H1 (cell line): ENCODE data around the gene NF1. TPM values are rescaled to one million over a fixed set of nuclear protein-coding genes. Genes with fewer than 3 reads are reported as not detected.

Experiments
- CTCF ChIA-PET: fragments of 300-600 bp; sonication (Branson Sonifier 250); formaldehyde crosslinking; loops from one replicate; lab custom pipeline; 2021; ENCODE audit not compliant: partially characterized antibody; lab: Charles Lee
- POLR2A ChIA-PET: fragments of 300-600 bp; sonication (Branson Sonifier 250); formaldehyde crosslinking; loops from one replicate; lab custom pipeline; 2021; ENCODE audit warnings: inconsistent platforms; ENCODE audit not compliant: partially characterized antibody; lab: Charles Lee
- DNase-seq, 2 experiments: peaks; one replicate each; pipeline versions ENCODE4 v3.0.0 to v3.0.0-alpha.2; 2010 to 2022; ENCODE audit warnings: low spot score in 2 of 2, low read depth in 1 of 2, mixed read lengths in 1 of 2
- FAIRE-seq: peaks from 2 replicates; lab custom pipeline; 2011; peaks lifted over from hg19 to GRCh38; lab: Jason Lieb, UNC
- H2AFZ ChIP-seq: 2 replicates; pipeline ENCODE4 v1.8.1; 2012; ENCODE audit warnings: low read length, inconsistent platforms
- H2AK5ac ChIP-seq: 2 replicates; pipeline ENCODE4 v1.6.1; 2013; ENCODE audit warnings: low read depth, low read length
- H2BK120ac ChIP-seq: replicated peaks from 2 replicates; pipeline ENCODE3; 2013; ENCODE audit warnings: low read depth, low read length, inconsistent platforms
- H2BK12ac ChIP-seq: 2 replicates; pipeline ENCODE4 v1.6.1; 2013; ENCODE audit warnings: low read depth, low read length
- H2BK15ac ChIP-seq: 2 replicates; pipeline ENCODE4 v1.6.1; 2013; ENCODE audit warnings: low read length
- H2BK20ac ChIP-seq: 2 replicates; pipeline ENCODE4 v1.6.1; 2013; ENCODE audit warnings: low read length
- H2BK5ac ChIP-seq: 2 replicates; pipeline ENCODE4 v1.6.1; 2013; ENCODE audit warnings: low read depth, low read length
- H3K14ac ChIP-seq: 2 replicates; pipeline ENCODE4 v1.6.1; 2013; ENCODE audit warnings: inconsistent platforms; ENCODE audit not compliant: insufficient read length
- H3K18ac ChIP-seq: 2 replicates; pipeline ENCODE4 v1.6.1; 2013; ENCODE audit warnings: low read length; ENCODE audit errors: extremely low read depth
- H3K23ac ChIP-seq: 2 replicates; pipeline ENCODE4 v1.6.1; 2013; ENCODE audit warnings: inconsistent platforms; ENCODE audit not compliant: insufficient read length
- H3K23me2 ChIP-seq: 2 replicates; pipeline ENCODE4 v1.6.1; 2013; ENCODE audit warnings: low read depth, low read length
- H3K27ac ChIP-seq: 2 replicates; pipeline ENCODE4 v1.6.1; 2011; ENCODE audit warnings: low read depth, low read length, inconsistent platforms
- H3K27me3 ChIP-seq, 4 experiments: replicated peaks in 1 of 4; 1 replicate in 1 of 4; 2 replicates in 3 of 4; pipeline versions ENCODE4 v1.6.1 to v1.8.1; 2011 to 2013; ENCODE audit warnings: low read length in 3 of 4, mild to moderate bottlenecking in 3 of 4, inconsistent platforms in 2 of 4, mixed read lengths in 2 of 4, moderate library complexity in 1 of 4; ENCODE audit not compliant: control insufficient read depth in 3 of 4, insufficient read depth in 3 of 4; ENCODE audit errors: extremely low read depth in 1 of 4
- H3K36me3 ChIP-seq, 4 experiments: 2 replicates each; pipeline versions ENCODE4 v1.6.1 to v1.8.1; 2011 to 2013; ENCODE audit warnings: mild to moderate bottlenecking in 4 of 4, low read length in 3 of 4, moderate library complexity in 2 of 4, control low read depth in 1 of 4, inconsistent platforms in 1 of 4; ENCODE audit not compliant: insufficient read depth in 4 of 4, control insufficient read depth in 2 of 4
- H3K4ac ChIP-seq: replicated peaks from 2 replicates; pipeline ENCODE3; 2013; ENCODE audit warnings: low read length, low read depth, mixed read lengths, inconsistent platforms; ENCODE audit not compliant: insufficient read length
- H3K4me1 ChIP-seq, 4 experiments: replicated peaks in 1 of 4; 1 replicate in 1 of 4; 2 replicates in 3 of 4; pipeline versions ENCODE4 v1.6.1 to v1.8.1; 2011 to 2013; ENCODE audit warnings: low read length in 3 of 4, inconsistent platforms in 2 of 4, mixed read lengths in 1 of 4; ENCODE audit not compliant: insufficient read depth in 4 of 4, control insufficient read depth in 3 of 4
- H3K4me2 ChIP-seq, 2 experiments: 2 replicates each; pipeline versions ENCODE4 v1.6.1 to v1.8.1; 2011 to 2013; ENCODE audit warnings: low read depth in 2 of 2, low read length in 2 of 2, control low read depth in 1 of 2, inconsistent platforms in 1 of 2, mild to moderate bottlenecking in 1 of 2; ENCODE audit not compliant: insufficient read depth in 1 of 2
- H3K4me3 ChIP-seq, 4 experiments: fragments of 200-600, 300-600 bp in 1 of 4; sonication (generic), shearing (Covaris generic), sonication (Bioruptor Twin) in 1 of 4; 2 replicates each; pipeline versions ENCODE4 v1.5.1 to v1.8.1; 2011 to 2016; ENCODE audit warnings: low read length in 4 of 4, low read depth in 3 of 4, control low read depth in 2 of 4, inconsistent platforms in 2 of 4, mild to moderate bottlenecking in 2 of 4, mixed read lengths in 1 of 4, moderate library complexity in 1 of 4; ENCODE audit not compliant: insufficient read depth in 2 of 4; ENCODE audit errors: extremely low read depth in 1 of 4
- H3K56ac ChIP-seq: replicated peaks from 2 replicates; pipeline ENCODE3; 2013; ENCODE audit warnings: low read depth, mild to moderate bottlenecking, mixed read lengths, low read length, inconsistent platforms; ENCODE audit not compliant: insufficient read length
- H3K79me1 ChIP-seq: 2 replicates; pipeline ENCODE4 v1.6.1; 2013; ENCODE audit warnings: low read depth, low read length, control low read depth
- H3K79me2 ChIP-seq, 2 experiments: 2 replicates each; pipeline versions ENCODE4 v1.6.1 to v1.8.1; 2012 to 2013; ENCODE audit warnings: low read length in 2 of 2, mild to moderate bottlenecking in 2 of 2, inconsistent platforms in 1 of 2; ENCODE audit not compliant: insufficient read depth in 2 of 2, control insufficient read depth in 1 of 2
- H3K9ac ChIP-seq, 4 experiments: replicated peaks in 1 of 4; 1 replicate in 1 of 4; 2 replicates in 3 of 4; pipeline versions ENCODE4 v1.6.1 to v1.8.1; 2011 to 2013; ENCODE audit warnings: low read depth in 3 of 4, low read length in 3 of 4, control low read depth in 2 of 4, mild to moderate bottlenecking in 2 of 4, moderate library complexity in 2 of 4, inconsistent platforms in 1 of 4; ENCODE audit errors: extremely low read depth in 1 of 4
- H3K9me3 ChIP-seq, 2 experiments: 2 replicates each; pipeline versions ENCODE4 v1.6.1 to v1.8.1; 2012 to 2013; ENCODE audit warnings: mild to moderate bottlenecking in 2 of 2, moderate library complexity in 2 of 2, control low read depth in 1 of 2, inconsistent platforms in 1 of 2, low read depth in 1 of 2, low read length in 1 of 2, mixed read lengths in 1 of 2; ENCODE audit not compliant: insufficient read depth in 2 of 2
- H4K20me1 ChIP-seq, 2 experiments: replicated peaks in 1 of 2; 2 replicates each; pipeline versions ENCODE3 to v1.8.1; 2011 to 2013; ENCODE audit warnings: inconsistent platforms in 2 of 2, low read length in 2 of 2, mild to moderate bottlenecking in 1 of 2; ENCODE audit not compliant: insufficient read depth in 2 of 2, control insufficient read depth in 1 of 2
- H4K5ac ChIP-seq: 2 replicates; pipeline ENCODE4 v1.6.1; 2013; ENCODE audit warnings: low read length, low read depth, mixed read lengths, inconsistent platforms; ENCODE audit not compliant: insufficient read length
- H4K8ac ChIP-seq: 2 replicates; pipeline ENCODE4 v1.8.0; 2013; ENCODE audit warnings: mild to moderate bottlenecking, moderate library complexity, low read length, inconsistent platforms; ENCODE audit not compliant: insufficient read depth; ENCODE audit errors: extremely low read depth
- H4K91ac ChIP-seq: replicated peaks from 2 replicates; pipeline ENCODE3; 2013; ENCODE audit warnings: low read length, mixed read lengths, inconsistent platforms; ENCODE audit not compliant: insufficient read length
- EP300 ChIP-seq, 2 experiments: IDR thresholded peaks; 1 replicate in 1 of 2; 2 replicates in 1 of 2; pipeline ENCODE4 v1.6.1; 2011 to 2012; ENCODE audit warnings: low read depth in 2 of 2, low read length in 2 of 2, mild to moderate bottlenecking in 2 of 2, borderline replicate concordance in 1 of 2, inconsistent platforms in 1 of 2, moderate library complexity in 1 of 2
- TCF12 ChIP-seq: IDR thresholded peaks from 2 replicates; pipeline ENCODE4 v1.6.1; 2011; ENCODE audit warnings: low read depth, mild to moderate bottlenecking, low read length
- WGBS, 2 experiments: shearing (Covaris generic) in 1 of 2; methylation state at CpG; one replicate each; pipeline versions ENCODE4 v1.1.6 to v1.1.7; 2013 to 2015; ENCODE audit warnings: low lambda C conversion rate in 2 of 2, mixed read lengths in 2 of 2, inconsistent platforms in 1 of 2, low coverage in 1 of 2, missing lambda C conversion rate in 1 of 2; ENCODE audit not compliant: insufficient replicate concordance in 2 of 2, insufficient coverage in 1 of 2, insufficient read length in 1 of 2; ENCODE audit errors: extremely low coverage in 1 of 2, missing lambda C conversion rate in 1 of 2; 5-methylcytosine and 5-hydroxymethylcytosine counted together
- polyA plus RNA-seq, 7 experiments: library from polyadenylated mRNA; depleted of rRNA in 3 of 7; stranded (reverse) in 5 of 7; unstranded in 2 of 7; fragments of >200 nt in 5 of 7; fragments of 200-250 nt in 2 of 7; gene quantifications; 1 replicate in 5 of 7; 2 replicates in 1 of 7; 4 replicates in 1 of 7; pipeline versions ENCODE4 v1.2.1 to v1.2.3, GENCODE V29; 2011 to 2013; ENCODE audit warnings: missing spikeins in 2 of 7, mixed read lengths in 2 of 7
- total RNA-seq: library from RNA; stranded (reverse); fragmentation: NEBNext Ultra II Directional; extraction: Animal tissue kit (Norgen Biotek cat#: 25700); gene quantifications from 2 replicates; pipeline ENCODE4 v1.2.1, GENCODE V29; 2021

NF1 gene
- total and polyA plus RNA-seq, 2 of the 8 experiments (the other 6 are each of a cell fraction or from before 2014, with no cell fraction given), result 19.3 to 29.6 TPM

DNA sequence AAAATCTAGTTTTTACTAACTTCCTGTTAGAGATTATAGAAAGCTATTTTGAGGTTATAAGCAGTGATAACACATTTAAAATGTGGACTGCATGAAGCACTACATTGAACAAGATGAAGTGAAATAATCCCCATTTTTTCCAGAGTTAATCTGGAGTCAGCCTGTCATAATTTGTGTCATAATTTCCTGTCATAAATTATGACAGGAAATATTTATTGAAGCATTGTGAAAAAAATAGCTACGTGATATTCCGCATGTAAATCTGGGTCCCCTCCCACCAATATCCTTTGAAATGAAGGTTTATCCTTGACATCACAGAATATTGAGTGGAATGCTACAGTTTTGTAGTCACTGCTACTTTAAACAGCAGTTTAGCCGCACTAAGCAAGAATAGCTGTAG lies 162.2 kb downstream of the NF1 start:
- H2BK5ac ChIP-seq, result no peak overlapping the region
- no peak overlapping the region for H3K4me2 ChIP-seq
- ChIA-PET POLR2A (no interaction called here), CTCF (interaction anchor here (1.4 to 1.9 kb wide), 3 partner anchors 9 to 116 kb away, joined by 4 to 11 read pairs (median 8); no protein-coding TSS in a partner anchor)
- no peak overlapping the region for H2AK5ac ChIP-seq
- no peak overlapping the region for H3K56ac ChIP-seq
- no peaks in the 10 kb centered on the region for H3K79me2 ChIP-seq
- no peak overlapping the region for H3K14ac ChIP-seq
- no peak overlapping the region for H2BK15ac ChIP-seq
- H3K36me3 ChIP-seq, result peaks cover 0 to 5% (median 0%) of the 10 kb centered on the region in 4 experiments; a peak in 1 of 8 replicates
- no peak overlapping the region for H2BK12ac ChIP-seq
- no peaks in the 10 kb centered on the region for H3K27me3 ChIP-seq
- H3K23ac ChIP-seq, result no peak overlapping the region
- TF ChIP-seq TCF12 (no peak), EP300 (IDR thresholded peaks at IDR 0.05; ENCODE audit: borderline replicate concordance in 1 of 2, low read depth in 2 of 2, low read length in 2 of 2) (no peak)
- H4K20me1 ChIP-seq, result no peaks in the 10 kb centered on the region
- H2BK120ac ChIP-seq, result no peak overlapping the region
- DNase-seq, result no peak
- no peak overlapping the region for H3K9ac ChIP-seq
- H3K79me1 ChIP-seq, result no peaks in the 10 kb centered on the region
- no peak overlapping the region for H3K18ac ChIP-seq
- H4K91ac ChIP-seq, result no peak overlapping the region
- H4K8ac ChIP-seq, result no peak overlapping the region
- no peaks in the 10 kb centered on the region for H3K9me3 ChIP-seq
- no peak overlapping the region for H4K5ac ChIP-seq
- H3K23me2 ChIP-seq, result no peaks in the 10 kb centered on the region
- H2AFZ ChIP-seq, result no peak overlapping the region
- no peak overlapping the region for H3K4me3 ChIP-seq
- no peak overlapping the region for H2BK20ac ChIP-seq
- FAIRE-seq, result no peak
- H3K27ac ChIP-seq, result no peak overlapping the region
- H3K4ac ChIP-seq, result no peak overlapping the region
- H3K4me1 ChIP-seq, result no peaks in the 10 kb centered on the region
- 84% methylated on average over 3 of the region's 3 CpGs; no CpG with 5 or more reads in 1 of the 2 experiments for WGBS, 2 experiments
